ENCODE measurements around the gene PDZD2.

- TF ChIP-seq EZH2phosphoT487 (IDR thresholded peaks at IDR 0.05; ENCODE audit: borderline replicate concordance, low read length), result no peak
- TF ChIP-seq, protein P1, sequence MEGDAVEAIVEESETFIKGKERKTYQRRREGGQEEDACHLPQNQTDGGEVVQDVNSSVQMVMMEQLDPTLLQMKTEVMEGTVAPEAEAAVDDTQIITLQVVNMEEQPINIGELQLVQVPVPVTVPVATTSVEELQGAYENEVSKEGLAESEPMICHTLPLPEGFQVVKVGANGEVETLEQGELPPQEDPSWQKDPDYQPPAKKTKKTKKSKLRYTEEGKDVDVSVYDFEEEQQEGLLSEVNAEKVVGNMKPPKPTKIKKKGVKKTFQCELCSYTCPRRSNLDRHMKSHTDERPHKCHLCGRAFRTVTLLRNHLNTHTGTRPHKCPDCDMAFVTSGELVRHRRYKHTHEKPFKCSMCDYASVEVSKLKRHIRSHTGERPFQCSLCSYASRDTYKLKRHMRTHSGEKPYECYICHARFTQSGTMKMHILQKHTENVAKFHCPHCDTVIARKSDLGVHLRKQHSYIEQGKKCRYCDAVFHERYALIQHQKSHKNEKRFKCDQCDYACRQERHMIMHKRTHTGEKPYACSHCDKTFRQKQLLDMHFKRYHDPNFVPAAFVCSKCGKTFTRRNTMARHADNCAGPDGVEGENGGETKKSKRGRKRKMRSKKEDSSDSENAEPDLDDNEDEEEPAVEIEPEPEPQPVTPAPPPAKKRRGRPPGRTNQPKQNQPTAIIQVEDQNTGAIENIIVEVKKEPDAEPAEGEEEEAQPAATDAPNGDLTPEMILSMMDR (IDR thresholded peaks at IDR 0.05; ENCODE audit: low read depth, low read length, poor library complexity, severe bottlenecking), result no peak
These were observed 461.9 kb downstream of the PDZD2 start for GRCh38 chr5:32100691-32101302.

Measured in DOHH2 (cell line).